Neuronal stem cell (in vitro differentiated cells): ENCODE data around the gene GIGYF2.
"Not testable (repeated sequence)": the region's sequence is repeated elsewhere in the genome, so short reads cannot be mapped to it uniquely, and the experiment has no call there.

Source experiments
- DNase-seq: peaks from one replicate; pipeline ENCODE4 v3.0.0-alpha.2; 2013; ENCODE audit warnings: low spot score
- H2AFZ ChIP-seq: one replicate; pipeline ENCODE4 v1.6.1; 2013; ENCODE audit warnings: mild to moderate bottlenecking, low read length, inconsistent platforms
- H2AK5ac ChIP-seq: 2 replicates; pipeline ENCODE4 v1.6.1; 2013; ENCODE audit warnings: low read depth, mild to moderate bottlenecking, inconsistent platforms, low read length, moderate library complexity, mixed read lengths
- H2BK120ac ChIP-seq: 2 replicates; pipeline ENCODE4 v1.6.1; 2013; ENCODE audit warnings: low read depth, mild to moderate bottlenecking, inconsistent platforms, low read length, moderate library complexity, mixed read lengths
- H2BK12ac ChIP-seq: one replicate; pipeline ENCODE4 v1.6.1; 2013; ENCODE audit warnings: low read length, inconsistent platforms
- H2BK15ac ChIP-seq: 2 replicates; pipeline ENCODE4 v1.6.1; 2013; ENCODE audit warnings: mild to moderate bottlenecking, low read length, inconsistent platforms, mixed read lengths
- H2BK5ac ChIP-seq: one replicate; pipeline ENCODE4 v1.6.1; 2013; ENCODE audit warnings: inconsistent platforms, mild to moderate bottlenecking, low read length, moderate library complexity
- H3K14ac ChIP-seq: one replicate; pipeline ENCODE4 v1.6.1; 2013; ENCODE audit warnings: low read length, inconsistent platforms
- H3K18ac ChIP-seq: 2 replicates; pipeline ENCODE4 v1.6.1; 2013; ENCODE audit warnings: low read length, inconsistent platforms
- H3K23ac ChIP-seq: 2 replicates; pipeline ENCODE4 v1.6.1; 2013; ENCODE audit warnings: low read depth, mild to moderate bottlenecking, mixed read lengths, low read length, inconsistent platforms; ENCODE audit not compliant: poor library complexity
- H3K27ac ChIP-seq: replicated peaks from 3 replicates; pipeline ENCODE4 v1.5.1; 2013; ENCODE audit warnings: low read length, inconsistent platforms
- H3K27me3 ChIP-seq, 3 experiments: 2 replicates each; pipeline ENCODE4 v1.6.1; 2013; ENCODE audit warnings: low read length in 3 of 3, mild to moderate bottlenecking in 2 of 3, inconsistent platforms in 1 of 3, low read depth in 1 of 3, mixed read lengths in 1 of 3, moderate library complexity in 1 of 3; ENCODE audit not compliant: control insufficient read depth in 3 of 3, insufficient read depth in 3 of 3
- H3K36me3 ChIP-seq, 2 donors: replicated peaks in 1 of 2; 2 replicates each; pipeline ENCODE4 v1.6.1; 2013; ENCODE audit warnings: low read length in 2 of 2; ENCODE audit not compliant: control insufficient read depth in 2 of 2, insufficient read depth in 2 of 2
- H3K4ac ChIP-seq: 2 replicates; pipeline ENCODE4 v1.6.1; 2013; ENCODE audit warnings: inconsistent platforms, mild to moderate bottlenecking, low read length, moderate library complexity
- H3K4me1 ChIP-seq, 2 donors: 1 replicate in 1 of 2; 2 replicates in 1 of 2; pipeline ENCODE4 v1.6.1; 2013; ENCODE audit warnings: low read length in 2 of 2, low read depth in 1 of 2; ENCODE audit not compliant: control insufficient read depth in 2 of 2, insufficient read depth in 1 of 2
- H3K4me2 ChIP-seq: one replicate; pipeline ENCODE4 v1.6.1; 2013; ENCODE audit warnings: mild to moderate bottlenecking, low read length, inconsistent platforms; ENCODE audit not compliant: insufficient read depth, poor library complexity, severe bottlenecking
- H3K4me3 ChIP-seq, 2 donors: 2 replicates each; pipeline ENCODE4 v1.5.1; 2013; ENCODE audit warnings: low read length in 2 of 2, mild to moderate bottlenecking in 2 of 2, inconsistent platforms in 1 of 2, moderate library complexity in 1 of 2
- H3K79me1 ChIP-seq: one replicate; pipeline ENCODE4 v1.6.1; 2013; ENCODE audit warnings: low read depth, mild to moderate bottlenecking, inconsistent platforms, low read length, moderate library complexity
- H3K9ac ChIP-seq: one replicate; pipeline ENCODE4 v1.6.1; 2013; ENCODE audit warnings: mild to moderate bottlenecking, low read depth, low read length, inconsistent platforms; ENCODE audit not compliant: poor library complexity
- H3K9me3 ChIP-seq, 2 donors: replicated peaks in 1 of 2; 2 replicates each; pipeline versions ENCODE3 to v1.6.1; 2013; ENCODE audit warnings: low read length in 2 of 2, mild to moderate bottlenecking in 2 of 2, inconsistent platforms in 1 of 2, low read depth in 1 of 2, mixed read lengths in 1 of 2, moderate library complexity in 1 of 2; ENCODE audit not compliant: control insufficient read depth in 2 of 2, insufficient read depth in 1 of 2
- H4K8ac ChIP-seq: one replicate; pipeline ENCODE4 v1.6.1; 2013; ENCODE audit warnings: low read depth, mild to moderate bottlenecking, inconsistent platforms, low read length, moderate library complexity
- H4K91ac ChIP-seq: one replicate; pipeline ENCODE4 v1.6.1; 2013; ENCODE audit warnings: low read length, low read depth, mild to moderate bottlenecking, inconsistent platforms; ENCODE audit not compliant: poor library complexity
- WGBS, 2 donors: extraction: QIAGEN DNeasy Blood & Tissue Kit; methylation state at CpG; one replicate each; pipeline ENCODE4 v1.1.7; 2013; ENCODE audit warnings: missing lambda C conversion rate in 2 of 2, mixed read lengths in 1 of 2; ENCODE audit not compliant: insufficient read length in 2 of 2, insufficient replicate concordance in 1 of 2; ENCODE audit errors: extremely low coverage in 2 of 2; 5-methylcytosine and 5-hydroxymethylcytosine counted together

Gene GIGYF2

DNA sequence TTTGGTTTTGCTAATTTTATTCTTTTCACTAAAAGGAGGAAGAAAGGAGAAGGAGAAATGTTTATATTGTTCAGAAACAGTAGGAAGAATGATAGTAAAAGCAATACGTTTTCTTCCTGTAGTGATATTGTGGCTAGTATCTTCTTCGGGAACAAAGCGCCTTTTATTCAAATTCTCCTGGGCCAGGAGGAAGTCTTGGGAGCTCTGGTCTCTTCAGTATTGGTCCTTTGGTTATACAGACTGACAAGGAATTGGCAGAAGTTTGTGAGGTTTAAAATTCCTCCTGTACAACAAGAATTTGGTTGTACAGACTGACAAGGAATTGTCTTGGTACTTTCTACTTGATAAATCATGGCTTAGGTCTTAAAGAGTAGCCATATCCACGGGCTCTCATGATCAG, 9.9 kb downstream of the GIGYF2 start:
- H3K18ac ChIP-seq: no peak overlapping the region
- no peak overlapping the region for H4K91ac ChIP-seq
- H3K14ac ChIP-seq: no peak overlapping the region
- no peak overlapping the region for H2BK15ac ChIP-seq
- no peak overlapping the region for H2BK12ac ChIP-seq
- no peak overlapping the region for H4K8ac ChIP-seq
- no peak overlapping the region for H2BK120ac ChIP-seq
- WGBS, 2 donors: no CpG with 5 or more reads among the region's 4 CpGs
- no peak overlapping the region for H3K4me3 ChIP-seq
- peaks cover 7% of the 10 kb centered on the region for H3K79me1 ChIP-seq
- peaks cover 1 to 82% of the 10 kb centered on the region in 2 donors for H3K36me3 ChIP-seq
- H2AFZ ChIP-seq: no peak overlapping the region
- H3K23ac ChIP-seq: no peak overlapping the region
- H2BK5ac ChIP-seq: no peak overlapping the region
- H2AK5ac ChIP-seq: no peak overlapping the region
- DNase-seq: no peak
- no peak overlapping the region for H3K27ac ChIP-seq
- H3K4ac ChIP-seq: no peak overlapping the region
- no peak overlapping the region for H3K4me2 ChIP-seq
- no peak overlapping the region for H3K9ac ChIP-seq
- H3K4me1 ChIP-seq: no peaks in the 10 kb centered on the region
- H3K9me3 ChIP-seq: peaks cover 0 to 9% of the 10 kb centered on the region in 2 donors
- no peaks in the 10 kb centered on the region for H3K27me3 ChIP-seq

DNA sequence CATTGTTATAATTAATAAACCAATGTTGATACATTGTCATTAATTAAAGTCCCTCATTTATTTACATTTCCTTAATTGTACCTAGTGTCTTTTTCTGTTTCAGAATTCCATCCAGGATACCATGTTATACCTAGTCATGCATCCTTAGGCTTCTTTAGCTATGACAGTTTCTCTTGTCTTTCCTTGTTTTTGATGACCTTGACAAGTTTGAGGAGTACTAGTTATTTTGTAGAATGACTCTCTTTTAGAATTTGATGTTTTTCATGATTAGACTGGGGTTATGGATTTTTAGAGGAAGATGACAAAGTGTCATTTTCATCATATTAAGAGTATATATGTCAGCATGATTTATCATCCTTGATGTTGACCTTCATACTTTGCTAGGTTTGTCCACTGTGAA, 16.4 kb downstream of the GIGYF2 start:
- H3K9me3 ChIP-seq: peaks cover 0 to 23% of the 10 kb centered on the region in 2 donors
- no peak overlapping the region for H2AFZ ChIP-seq
- no peak overlapping the region for H3K4me2 ChIP-seq
- DNase-seq: no peak
- no peak overlapping the region for H3K14ac ChIP-seq
- no peak overlapping the region for H3K18ac ChIP-seq
- H3K27me3 ChIP-seq: no peaks in the 10 kb centered on the region
- H4K8ac ChIP-seq: no peak overlapping the region
- peaks cover 4% of the 10 kb centered on the region for H3K79me1 ChIP-seq
- peaks cover 0 to 74% of the 10 kb centered on the region in 2 donors for H3K36me3 ChIP-seq
- no peak overlapping the region for H3K4me3 ChIP-seq
- no peak overlapping the region for H3K23ac ChIP-seq
- H2BK15ac ChIP-seq: no peak overlapping the region
- no peak overlapping the region for H3K4ac ChIP-seq
- H2AK5ac ChIP-seq: no peak overlapping the region
- H3K9ac ChIP-seq: no peak overlapping the region
- H2BK12ac ChIP-seq: no peak overlapping the region
- no peak overlapping the region for H2BK5ac ChIP-seq
- H3K4me1 ChIP-seq: no peaks in the 10 kb centered on the region
- no peak overlapping the region for H2BK120ac ChIP-seq
- no peak overlapping the region for H4K91ac ChIP-seq
- H3K27ac ChIP-seq: no peak overlapping the region

DNA sequence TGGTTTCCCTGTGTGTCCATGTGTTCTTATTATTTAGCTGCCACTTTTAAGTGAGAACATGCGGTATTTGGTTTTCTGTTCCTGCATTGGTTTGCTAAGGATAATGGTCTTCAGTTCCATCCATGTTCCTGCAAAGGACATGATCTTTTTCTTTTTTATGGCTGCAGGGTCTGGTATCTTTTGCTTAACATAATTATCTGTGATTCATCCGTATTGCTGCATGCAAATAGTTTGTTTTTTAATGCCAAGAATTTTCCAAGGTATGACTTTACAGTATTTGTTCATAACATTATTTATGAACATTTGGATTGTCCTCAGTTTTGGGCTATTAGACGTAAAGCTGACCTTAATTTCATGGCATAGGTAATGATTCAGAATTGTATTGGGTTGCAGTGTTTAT, 17.8 kb downstream of the GIGYF2 start:
- Histone ChIP-seq H3K9me3 (peaks cover 0 to 23% of the 10 kb centered on the region in 2 donors), H3K14ac (no peak overlapping the region), H3K4me2 (no peak overlapping the region), H3K79me1 (peaks cover 4% of the 10 kb centered on the region), H2AK5ac (no peak overlapping the region), H3K4me1 (no peaks in the 10 kb centered on the region), H2AFZ (no peak overlapping the region), H4K8ac (no peak overlapping the region), H4K91ac (no peak overlapping the region), H3K27me3 (no peaks in the 10 kb centered on the region), H3K4me3 (no peak overlapping the region), H3K27ac (no peak overlapping the region), H3K4ac (no peak overlapping the region), H3K9ac (no peak overlapping the region), H3K23ac (no peak overlapping the region), H2BK120ac (no peak overlapping the region), H3K36me3 (peaks cover 0 to 81% of the 10 kb centered on the region in 2 donors), H2BK5ac (no peak overlapping the region), H2BK15ac (no peak overlapping the region), H2BK12ac (no peak overlapping the region), H3K18ac (no peak overlapping the region)
- DNase-seq: no peak
- no CpG with 5 or more reads among the region's 3 CpGs for WGBS, 2 donors

DNA sequence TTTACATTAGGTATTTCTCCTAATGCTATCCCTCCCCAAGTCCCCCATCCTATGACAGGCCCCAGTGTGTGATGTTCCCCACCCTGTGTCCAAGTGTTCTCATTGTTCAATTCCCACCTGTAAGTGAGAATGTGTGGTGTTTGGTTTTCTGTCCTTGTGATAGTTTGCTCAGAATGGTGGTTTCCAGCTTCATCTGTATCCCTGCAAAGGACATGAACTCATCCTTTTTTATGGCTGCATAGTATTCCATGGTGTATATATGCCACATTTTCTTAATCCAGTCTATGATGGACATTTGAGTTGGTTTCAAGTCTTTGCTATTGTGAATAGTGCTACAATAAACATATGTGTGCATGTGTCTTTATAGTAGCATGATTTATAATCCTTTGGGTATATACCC, 22.9 kb downstream of the GIGYF2 start:
- H2BK120ac ChIP-seq, H3K4me2 ChIP-seq, H3K27me3 ChIP-seq, H3K23ac ChIP-seq, H4K91ac ChIP-seq, H3K9me3 ChIP-seq, H3K4ac ChIP-seq, H2BK15ac ChIP-seq, H3K18ac ChIP-seq, H2AFZ ChIP-seq, H4K8ac ChIP-seq, H3K4me3 ChIP-seq, H2AK5ac ChIP-seq, DNase-seq, H3K9ac ChIP-seq, H3K27ac ChIP-seq, H2BK5ac ChIP-seq, H3K14ac ChIP-seq, H3K79me1 ChIP-seq, H3K4me1 ChIP-seq, H2BK12ac ChIP-seq: not testable (repeated sequence)
- peaks cover 1 to 72% of the 10 kb centered on the region in 2 donors for H3K36me3 ChIP-seq
